8988T (cell line): ENCODE data around the gene MCTP2.

Experiments used
- DNase-seq: peaks from one replicate; pipeline ENCODE4 v3.0.0; 2011

MCTP2 gene

DNA sequence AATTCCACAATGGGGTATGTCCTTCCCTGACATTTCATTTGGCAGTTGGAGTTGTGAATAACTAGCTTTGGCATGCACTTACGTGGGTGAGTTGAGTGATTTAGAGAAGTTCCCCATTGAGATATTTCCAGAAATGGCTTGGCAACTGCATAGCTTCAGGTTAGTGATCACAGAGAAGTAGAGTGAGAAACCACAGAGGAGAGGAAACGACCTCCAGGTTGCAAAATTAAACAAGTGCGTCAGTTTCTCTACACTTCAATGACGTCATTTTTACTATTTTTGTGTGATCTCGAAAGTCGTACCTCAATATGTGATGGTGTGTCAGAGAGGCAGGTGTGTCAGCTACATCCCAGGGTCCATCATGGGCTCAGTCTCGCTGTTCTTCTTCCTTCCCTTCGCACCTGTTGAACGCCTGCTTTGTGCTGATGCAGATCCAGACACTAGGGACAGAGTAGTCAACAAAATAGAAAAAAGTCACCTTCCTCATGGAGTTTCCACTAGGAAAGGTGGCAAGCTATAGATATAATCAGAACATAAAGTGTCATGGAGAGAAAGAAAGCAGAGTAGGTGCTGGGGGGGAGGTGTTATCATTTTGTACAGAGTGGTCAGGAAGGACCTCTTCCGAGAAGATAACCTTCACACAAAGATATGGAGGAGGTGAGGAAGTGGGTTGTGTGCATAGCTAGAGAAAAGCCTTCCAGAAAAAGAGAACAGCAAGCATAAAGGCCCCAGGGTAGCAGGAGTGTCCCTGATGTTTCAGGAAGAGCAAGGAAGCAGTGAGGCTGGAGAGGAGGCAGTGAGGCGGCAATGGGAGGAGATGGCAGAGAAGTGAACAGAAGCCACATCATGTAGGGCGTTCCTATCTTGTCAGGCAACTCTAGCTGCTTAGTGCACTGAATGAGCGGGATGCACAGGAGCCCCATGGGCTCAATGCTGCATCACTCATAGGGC lies 75.6 kb downstream of the MCTP2 start:
- no peak for DNase-seq

- DNase-seq = no peak
Measured at GRCh38 chr15:94312946-94313345, 81.6 kb downstream of the MCTP2 start.

DNA sequence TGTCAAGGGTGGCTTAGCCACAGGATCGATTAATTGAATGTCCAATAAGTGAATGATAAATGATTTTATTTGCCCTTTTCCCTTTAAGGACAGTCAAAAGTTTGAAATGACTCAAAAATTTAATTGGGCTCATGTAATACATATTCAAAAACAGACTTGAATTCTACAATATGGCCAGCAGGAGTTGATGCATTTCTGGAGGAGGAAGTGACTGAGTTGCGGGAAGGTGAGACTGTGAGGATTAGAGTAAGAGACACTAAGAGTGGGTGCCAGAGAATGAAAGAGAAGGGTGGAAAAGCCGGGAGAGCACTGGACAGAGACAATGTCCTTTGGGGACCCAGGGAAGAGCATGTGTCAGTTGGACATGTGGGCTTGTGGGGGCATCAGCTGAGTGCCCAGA lies 83.3 kb downstream of the MCTP2 start:
- no peak for DNase-seq

DNA sequence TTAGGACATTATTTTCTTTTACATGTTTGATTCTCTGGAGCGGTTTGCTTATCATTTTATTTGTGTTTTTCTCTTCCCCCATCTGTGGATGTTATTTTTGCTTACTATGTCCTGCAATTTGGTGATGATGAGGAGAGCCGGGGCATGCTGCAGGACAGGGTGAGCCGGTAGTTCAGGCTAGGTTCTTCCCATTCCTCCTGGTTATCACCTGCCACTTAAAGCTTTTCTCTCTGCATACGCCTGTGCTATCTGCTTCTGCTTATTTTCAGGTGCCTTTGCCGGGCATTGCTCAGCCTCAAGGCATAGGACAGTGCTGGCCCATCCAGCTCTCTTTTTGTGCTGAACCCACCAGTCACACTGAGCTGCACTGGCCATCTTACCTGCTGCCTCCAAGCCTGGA lies 85.8 kb downstream of the MCTP2 start:
- no peak for DNase-seq

DNA sequence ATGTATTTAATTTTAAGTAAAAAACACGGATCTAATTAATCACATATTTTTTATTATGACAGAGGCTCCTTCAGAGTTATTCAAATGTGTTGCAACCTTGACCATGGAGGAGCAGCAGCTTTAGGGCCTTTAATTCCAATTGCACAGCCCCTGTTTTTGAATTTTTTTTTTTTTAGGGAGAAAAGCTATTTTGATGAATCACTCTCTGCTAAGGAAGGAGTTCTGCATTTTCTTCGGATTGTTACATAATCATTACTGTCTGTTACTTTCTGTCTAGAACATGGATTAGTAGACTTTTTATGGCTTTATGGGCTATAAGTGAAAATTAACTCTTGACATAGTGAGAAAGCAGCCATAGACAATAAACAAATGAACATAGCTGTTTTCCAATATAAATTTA lies 90.8 kb downstream of the MCTP2 start:
- DNase-seq = no peak

DNA sequence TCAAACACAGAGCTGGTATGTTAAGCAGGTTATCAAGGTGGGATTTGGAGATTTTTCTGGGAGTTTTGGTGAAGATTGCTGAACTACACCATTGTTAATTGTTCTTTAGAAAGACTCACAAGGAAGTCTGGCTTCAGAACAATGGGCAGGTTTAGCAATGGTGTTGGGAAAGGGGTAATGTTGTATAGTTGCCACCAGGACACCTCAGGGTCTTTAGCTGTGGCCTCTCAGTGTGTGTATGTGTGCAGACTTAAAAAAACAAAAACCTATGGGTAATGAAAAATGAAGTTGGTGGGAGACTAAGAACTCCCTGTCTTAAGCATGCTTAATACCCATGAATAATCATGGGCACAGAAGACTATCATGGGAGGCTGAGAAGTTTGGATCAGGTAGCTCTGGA lies 91.7 kb downstream of the MCTP2 start:
- DNase-seq = no peak

- DNase-seq = no peak
Measured at GRCh38 chr15:94324117-94324826, 92.9 kb downstream of the MCTP2 start.

GRCh38 chr15:94324835-94325767 lies 93.7 kb downstream of the MCTP2 start:
- DNase-seq = no peak

GRCh38 chr15:94327356-94327936 lies 96.1 kb downstream of the MCTP2 start:
- DNase-seq = no peak

- no peak for DNase-seq
Measured at GRCh38 chr15:94331731-94332130, 100.4 kb downstream of the MCTP2 start.

- no peak for DNase-seq
Measured at GRCh38 chr15:94335616-94336015, 104.3 kb downstream of the MCTP2 start.

DNA sequence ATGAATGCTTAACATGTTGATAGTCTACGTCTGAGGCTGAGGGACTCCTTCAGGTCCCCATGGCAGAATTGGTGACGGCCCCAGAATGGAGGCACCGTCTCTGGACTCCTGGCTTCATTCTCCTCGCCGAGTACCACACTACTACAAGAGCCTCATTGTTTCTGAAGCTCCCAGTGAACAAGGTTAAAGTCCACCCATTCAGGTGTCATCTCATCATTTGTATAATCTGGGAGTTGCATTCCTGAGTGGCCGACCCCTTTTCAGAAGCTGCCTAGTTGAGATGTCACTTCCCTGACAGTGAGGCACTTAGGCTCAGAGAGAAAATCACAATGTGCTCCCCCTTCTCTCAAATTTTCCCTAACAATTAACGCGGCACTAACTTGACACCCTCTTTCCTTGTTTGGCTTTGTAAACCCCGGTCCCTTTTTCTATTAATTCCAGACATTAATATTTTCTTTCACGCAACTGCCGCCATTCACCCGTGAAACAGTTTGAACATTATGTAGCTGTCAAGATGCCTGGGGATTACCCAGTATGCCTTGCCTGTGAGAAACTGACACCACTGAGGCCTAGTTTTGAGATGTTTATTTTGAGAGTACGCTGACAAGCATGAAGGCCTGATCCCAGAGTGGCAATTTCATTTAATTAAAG lies 105.6 kb downstream of the MCTP2 start:
- DNase-seq = no peak

DNA sequence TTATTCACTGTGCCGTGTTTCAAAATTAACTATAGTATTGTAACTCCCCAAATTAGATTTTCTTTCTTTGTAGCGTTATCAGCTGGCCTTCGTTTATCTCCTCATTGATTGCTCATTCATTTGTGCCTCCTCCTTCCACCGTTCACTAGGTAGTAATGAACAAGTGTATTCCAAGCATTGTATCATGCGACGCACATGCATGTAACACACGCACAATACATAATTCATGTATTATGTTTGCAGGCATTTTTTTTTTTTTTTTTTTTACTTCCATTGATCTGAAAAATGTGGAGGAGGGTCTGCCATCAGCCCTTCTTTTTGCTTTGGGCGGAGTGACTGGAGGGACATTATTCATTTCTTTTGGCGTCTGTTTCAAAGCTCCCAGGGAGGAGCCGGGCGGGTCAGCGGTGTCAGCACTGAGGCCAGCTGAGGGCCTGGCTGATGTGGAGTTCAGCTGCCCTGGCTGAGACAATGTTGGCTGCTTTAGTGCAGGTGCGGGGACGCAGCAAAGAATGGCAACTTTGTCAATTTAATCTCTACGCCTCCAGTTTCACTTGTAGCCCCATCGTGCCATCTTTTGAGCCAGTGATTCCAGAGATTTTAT lies 107.0 kb downstream of the MCTP2 start:
- no peak for DNase-seq

GRCh38 chr15:94346282-94346681 lies 114.9 kb downstream of the MCTP2 start:
- no peak for DNase-seq

DNA sequence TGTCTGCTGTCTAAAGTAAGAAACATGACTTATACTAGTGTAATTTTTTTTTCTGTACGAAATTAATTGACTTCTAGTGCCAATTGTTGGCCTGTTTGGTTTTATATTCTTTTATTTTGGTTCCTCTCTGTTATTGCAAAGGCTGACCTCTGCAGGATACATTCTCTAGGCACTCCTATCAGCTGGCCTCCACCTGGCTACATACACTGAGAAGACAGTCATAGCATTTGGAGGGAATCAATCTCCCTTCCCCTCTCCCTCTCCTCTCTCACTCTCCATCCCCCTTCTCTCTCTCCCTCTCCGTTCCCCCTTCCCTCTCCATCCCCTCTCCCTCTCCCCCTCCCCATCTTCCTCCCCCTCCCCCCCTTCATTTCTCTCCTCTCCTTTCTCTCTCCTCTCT lies 116.7 kb downstream of the MCTP2 start:
- DNase-seq = no peak

DNA sequence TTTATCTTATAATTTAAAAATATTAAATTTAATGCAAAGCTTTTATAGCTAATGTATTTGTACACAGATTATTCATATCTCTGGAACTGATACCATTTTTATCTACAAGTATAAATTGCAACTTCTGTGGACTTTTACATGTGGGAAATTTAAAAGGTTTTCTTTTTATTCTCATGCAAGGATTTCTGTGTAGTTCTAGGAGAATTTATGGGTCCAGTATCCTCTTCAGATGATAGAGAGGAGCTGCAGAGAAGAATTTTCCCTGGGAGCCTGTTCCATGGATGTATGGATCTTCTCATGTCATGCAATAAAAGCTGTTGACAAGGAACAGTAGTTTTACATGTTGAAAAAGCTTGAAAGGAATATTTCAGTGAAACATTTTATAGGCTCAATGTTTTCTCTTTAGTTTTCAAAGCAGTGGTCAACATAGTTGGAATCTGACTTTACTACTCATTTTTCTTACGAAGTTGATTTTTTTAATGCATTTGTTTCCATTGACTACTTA lies 119.7 kb downstream of the MCTP2 start:
- no peak for DNase-seq

DNA sequence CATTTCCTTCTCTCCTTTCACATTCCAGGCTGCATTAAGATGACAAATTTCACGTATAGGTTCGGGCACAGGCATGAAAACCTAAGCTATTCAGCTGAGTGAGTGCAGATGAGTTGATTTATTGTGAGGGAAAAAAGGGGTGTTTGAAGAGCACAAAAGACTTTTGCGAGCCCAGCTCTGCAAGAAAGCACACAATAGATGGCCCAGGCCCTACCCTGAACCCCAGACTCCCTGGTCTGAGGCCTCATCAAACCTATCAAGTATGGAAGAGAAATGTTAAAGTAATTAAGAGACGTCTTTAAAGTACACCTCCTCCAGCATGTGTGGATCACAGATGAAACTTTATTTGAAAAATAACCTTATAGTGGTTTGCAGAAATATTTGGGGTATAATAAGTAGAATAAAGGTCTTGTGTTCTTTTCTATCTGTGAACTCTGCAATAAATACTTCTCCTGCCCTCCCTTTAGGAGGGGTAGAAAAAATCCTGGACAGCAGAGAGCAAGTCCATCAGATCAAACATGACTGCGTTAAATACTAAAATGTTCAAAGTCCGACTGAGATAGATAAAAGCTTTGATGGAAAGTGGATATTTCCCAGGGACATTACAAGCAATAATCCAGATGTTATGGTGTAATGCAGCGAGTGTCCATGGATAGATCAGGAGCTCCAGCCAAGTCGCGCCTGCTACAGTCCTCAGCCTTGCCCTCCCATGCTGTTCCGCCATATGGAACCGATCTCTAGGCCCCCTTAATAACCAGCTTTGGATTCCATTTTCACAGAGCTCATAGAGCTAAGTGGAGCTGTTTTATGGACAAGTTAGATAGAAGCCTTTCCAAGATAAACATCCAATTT lies 121.5 kb downstream of the MCTP2 start:
- no peak for DNase-seq

GRCh38 chr15:94353488-94353820 lies 122.1 kb downstream of the MCTP2 start:
- no peak for DNase-seq

- DNase-seq = no peak
Measured at GRCh38 chr15:94354655-94355054, 123.3 kb downstream of the MCTP2 start.

DNA sequence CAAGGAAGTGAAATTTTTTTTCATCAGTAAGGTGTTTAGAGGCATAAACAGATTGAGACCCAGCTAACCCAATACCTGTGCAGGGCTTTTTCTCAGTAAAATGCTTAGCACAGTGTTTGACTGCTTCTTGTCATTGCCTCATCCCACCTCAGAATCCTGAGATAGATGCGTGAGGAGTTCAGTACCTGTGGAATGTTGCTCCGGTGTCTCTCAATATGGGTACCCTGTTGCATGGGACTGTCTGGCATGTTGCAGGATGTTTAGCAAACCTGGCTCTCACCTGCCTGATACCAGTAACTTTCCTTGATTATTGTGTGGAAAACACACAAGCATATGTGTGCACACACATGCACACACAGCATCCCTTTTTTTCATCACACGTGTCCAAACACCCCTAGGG lies 128.4 kb downstream of the MCTP2 start:
- no peak for DNase-seq

DNA sequence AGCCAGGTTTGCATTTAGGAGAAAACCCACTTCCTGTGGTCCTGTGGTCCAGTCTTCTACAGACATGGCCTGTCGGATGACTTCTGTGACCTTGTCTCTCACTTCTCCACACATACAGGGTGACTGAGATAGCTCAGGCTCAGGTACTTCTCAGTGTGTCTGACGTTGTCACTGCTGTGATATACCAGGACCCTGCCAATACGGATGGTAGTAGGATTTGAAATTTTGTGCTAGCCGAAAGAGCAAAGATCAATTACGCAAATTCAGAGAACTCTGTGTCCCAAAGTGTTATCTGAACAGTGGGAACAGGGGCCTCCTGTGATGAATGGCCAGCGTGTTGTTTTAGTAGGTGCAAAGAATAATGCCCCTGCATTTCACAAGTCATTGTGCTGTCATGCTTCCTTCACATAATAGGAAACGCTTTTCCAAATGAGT lies 128.9 kb downstream of the MCTP2 start:
- no peak for DNase-seq
